Immature natural killer cell (primary cell): Measurements from ENCODE around the gene GPALPP1. TPM values are rescaled to one million over a fixed set of nuclear protein-coding genes. Genes with fewer than 3 reads are reported as not detected.
"Not testable (repeated sequence)": the region's sequence is repeated elsewhere in the genome, so short reads cannot be mapped to it uniquely, and the experiment has no call there.

Experiments used
- DNase-seq, 3 donors: peaks; one replicate each; pipeline ENCODE4 v3.0.0; 2022; ENCODE audit warnings: mixed read lengths in 1 of 3
- H3K27ac Mint-ChIP-seq, 6 donors: one replicate each; pipeline ENCODE4 v1.8.0; 2020; ENCODE audit warnings: mixed read lengths in 6 of 6, mild to moderate bottlenecking in 5 of 6, inconsistent platforms in 4 of 6, moderate library complexity in 3 of 6
- H3K27me3 Mint-ChIP-seq, 3 donors: one replicate each; pipeline ENCODE4 v1.8.0; 2020 to 2021; ENCODE audit warnings: low read depth in 3 of 3, mild to moderate bottlenecking in 3 of 3, mixed read lengths in 3 of 3, moderate library complexity in 3 of 3, inconsistent platforms in 1 of 3
- H3K36me3 Mint-ChIP-seq, 3 donors: one replicate each; pipeline ENCODE4 v1.8.0; 2020; ENCODE audit warnings: mixed read lengths in 3 of 3, inconsistent platforms in 2 of 3, mild to moderate bottlenecking in 2 of 3
- H3K4me1 Mint-ChIP-seq, 2 donors: one replicate each; pipeline ENCODE4 v1.8.0; 2020; ENCODE audit warnings: inconsistent platforms in 2 of 2, mild to moderate bottlenecking in 2 of 2, mixed read lengths in 2 of 2, moderate library complexity in 1 of 2
- H3K4me3 Mint-ChIP-seq, 5 donors: one replicate each; pipeline ENCODE4 v1.8.0; 2020; ENCODE audit warnings: mild to moderate bottlenecking in 5 of 5, mixed read lengths in 5 of 5, inconsistent platforms in 3 of 5, moderate library complexity in 3 of 5
- H3K9me3 Mint-ChIP-seq, 6 donors: one replicate each; pipeline ENCODE4 v1.8.0; 2020; ENCODE audit warnings: mild to moderate bottlenecking in 6 of 6, mixed read lengths in 6 of 6, inconsistent platforms in 4 of 6, moderate library complexity in 3 of 6
- polyA plus RNA-seq, 3 donors: library from polyadenylated mRNA; unstranded; fragments of 300-500 nt; fragmentation: Illumina TruSeq; gene quantifications; one replicate each; pipeline ENCODE4 v1.2.3, GENCODE V29; 2021

GPALPP1 gene
- polyA plus RNA-seq, 3 donors from 2014 or later, result 13.2 to 21.3 (median 15.2) TPM

DNA sequence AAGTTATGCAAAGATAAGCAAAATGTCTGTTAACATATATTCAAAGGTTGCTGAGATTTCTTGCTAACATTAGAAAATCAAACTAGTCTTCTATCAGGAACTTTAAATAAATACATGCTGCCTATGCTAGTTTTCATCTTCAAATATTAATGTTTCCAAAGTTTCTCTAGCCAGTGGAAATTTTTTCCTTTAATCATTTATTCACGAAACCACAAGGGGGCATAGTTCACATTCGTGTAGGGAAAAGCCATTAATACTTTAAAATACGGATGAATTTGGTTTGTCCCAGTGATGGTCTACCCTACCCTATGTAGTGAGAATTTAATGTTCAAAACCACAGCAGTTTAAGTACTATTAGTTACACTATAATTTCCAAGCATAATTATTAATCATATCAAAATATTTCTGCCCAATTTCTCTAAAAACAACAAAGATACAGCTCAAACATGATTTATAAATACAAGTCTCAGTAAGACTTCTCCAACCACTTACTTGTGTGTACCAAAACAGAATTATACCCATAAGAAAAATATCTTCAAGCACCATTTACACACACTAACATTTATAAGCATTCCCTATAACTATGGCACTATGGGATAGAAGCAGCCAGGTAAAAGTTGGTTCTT lies 16.3 kb upstream of the GPALPP1 start:
- H3K4me1 Mint-ChIP-seq, result no peaks in the 10 kb centered on the region
- H3K36me3 Mint-ChIP-seq, result peaks cover 2 to 13% (median 10%) of the 10 kb centered on the region in 3 donors
- no peak overlapping the region for H3K4me3 Mint-ChIP-seq
- H3K27ac Mint-ChIP-seq, result no peak overlapping the region
- no peak for DNase-seq
- H3K27me3 Mint-ChIP-seq, result peaks cover 0 to 2% (median 0%) of the 10 kb centered on the region in 3 donors
- no peaks in the 10 kb centered on the region for H3K9me3 Mint-ChIP-seq

DNA sequence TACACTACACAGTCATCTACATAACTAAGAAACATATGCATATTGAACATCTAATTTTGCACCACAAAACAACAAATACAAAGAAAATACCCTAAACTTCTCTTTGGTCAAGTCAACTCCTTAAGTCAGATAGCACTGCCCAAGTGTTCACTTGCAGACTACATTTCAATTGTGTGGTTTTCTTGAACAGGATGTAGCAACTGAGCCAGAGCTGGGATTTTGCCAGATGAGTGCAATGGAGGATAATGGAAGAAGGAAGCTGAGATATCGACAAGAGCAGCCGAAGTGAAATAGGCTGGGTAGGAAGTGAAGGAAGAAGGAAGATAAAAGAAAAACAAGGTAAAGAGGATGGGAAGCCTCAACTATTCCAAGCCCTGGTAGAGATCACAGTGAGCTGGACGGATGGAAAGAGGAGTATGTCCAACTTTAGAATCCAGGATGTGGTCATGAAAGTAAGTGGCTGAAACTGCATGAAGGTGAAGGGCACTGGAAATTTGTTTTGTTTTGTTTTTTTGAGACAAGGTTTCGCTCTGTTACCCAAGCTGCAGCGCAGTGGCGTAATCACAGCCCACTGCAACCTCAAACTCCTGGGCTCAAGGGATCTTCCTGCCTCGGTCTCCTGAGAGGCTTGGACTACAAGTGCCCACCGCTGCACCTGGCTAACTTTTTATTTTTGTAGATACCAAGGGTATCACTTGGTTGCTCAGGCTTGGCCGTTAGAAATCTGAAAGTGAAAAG lies 15.1 kb upstream of the GPALPP1 start:
- no peaks in the 10 kb centered on the region for H3K9me3 Mint-ChIP-seq
- H3K4me3 Mint-ChIP-seq, result no peak overlapping the region
- no peak overlapping the region for H3K27ac Mint-ChIP-seq
- H3K4me1 Mint-ChIP-seq, result no peaks in the 10 kb centered on the region
- peaks cover 0 to 21% (median 19%) of the 10 kb centered on the region in 3 donors for H3K36me3 Mint-ChIP-seq
- H3K27me3 Mint-ChIP-seq, result no peaks in the 10 kb centered on the region
- no peak for DNase-seq

DNA sequence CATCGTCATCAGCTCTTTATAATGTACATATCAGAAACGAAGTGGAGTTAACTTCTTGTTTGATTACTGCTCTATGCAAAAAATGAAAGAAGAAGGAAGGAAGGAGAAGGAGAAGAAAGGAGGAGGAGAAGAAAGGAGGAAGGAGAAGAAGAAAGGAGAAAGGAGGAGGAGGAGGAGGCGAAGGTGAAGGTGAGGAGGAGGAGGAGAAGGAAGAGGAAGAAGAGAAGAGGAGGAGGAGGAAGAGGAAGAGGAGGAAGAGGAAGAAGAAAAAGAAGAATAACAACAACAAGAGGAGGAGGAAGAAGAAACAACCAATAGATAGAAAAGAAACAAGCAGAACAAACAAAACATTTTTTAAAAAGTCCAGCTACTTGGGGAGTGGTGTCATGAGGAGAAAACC lies 13.1 kb upstream of the GPALPP1 start:
- no peaks in the 10 kb centered on the region for H3K4me1 Mint-ChIP-seq
- H3K36me3 Mint-ChIP-seq, result peaks cover 0 to 25% (median 25%) of the 10 kb centered on the region in 3 donors
- H3K4me3 Mint-ChIP-seq, result no peak overlapping the region

DNA sequence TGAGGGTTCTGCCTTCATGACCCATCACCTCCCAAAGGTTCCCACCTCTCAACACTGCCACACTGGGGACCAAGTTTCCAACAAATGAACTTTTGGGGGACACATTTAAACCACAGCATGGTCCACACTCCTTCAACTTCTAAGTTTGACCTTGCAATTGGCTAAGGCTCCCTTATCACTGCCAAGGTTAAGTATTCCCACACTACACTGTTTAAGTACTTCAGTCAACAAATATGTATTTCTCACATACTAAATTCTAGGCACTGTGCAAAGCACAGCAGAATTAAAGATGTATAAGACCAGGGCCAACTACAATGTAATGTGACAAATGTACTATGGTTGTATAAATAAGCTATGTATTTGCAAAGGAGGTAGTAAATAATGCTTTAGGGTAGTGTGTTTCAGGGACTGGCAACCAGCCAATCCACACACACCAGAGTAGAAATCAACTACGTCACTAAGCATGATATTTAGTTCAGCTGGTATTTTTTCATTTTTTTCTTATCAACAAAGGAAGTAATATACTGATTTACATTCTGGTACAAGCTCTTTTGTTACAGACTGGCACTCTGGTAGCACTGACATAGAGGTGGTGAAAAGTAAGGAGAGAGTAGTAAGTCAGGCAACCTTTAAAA lies 12.3 kb upstream of the GPALPP1 start:
- Mint-ChIP-seq H3K9me3 (no peaks in the 10 kb centered on the region), H3K4me1 (no peaks in the 10 kb centered on the region), H3K27ac (no peak overlapping the region), H3K4me3 (no peak overlapping the region), H3K27me3 (no peaks in the 10 kb centered on the region), H3K36me3 (peaks cover 0 to 25% (median 25%) of the 10 kb centered on the region in 3 donors)
- DNase-seq, result no peak

More for the DNA sequence above, 13.1 kb upstream of the GPALPP1 start:
- no peak overlapping the region for H3K27ac Mint-ChIP-seq
- no peak for DNase-seq
- H3K9me3 Mint-ChIP-seq, result no peaks in the 10 kb centered on the region
- no peaks in the 10 kb centered on the region for H3K27me3 Mint-ChIP-seq

DNA sequence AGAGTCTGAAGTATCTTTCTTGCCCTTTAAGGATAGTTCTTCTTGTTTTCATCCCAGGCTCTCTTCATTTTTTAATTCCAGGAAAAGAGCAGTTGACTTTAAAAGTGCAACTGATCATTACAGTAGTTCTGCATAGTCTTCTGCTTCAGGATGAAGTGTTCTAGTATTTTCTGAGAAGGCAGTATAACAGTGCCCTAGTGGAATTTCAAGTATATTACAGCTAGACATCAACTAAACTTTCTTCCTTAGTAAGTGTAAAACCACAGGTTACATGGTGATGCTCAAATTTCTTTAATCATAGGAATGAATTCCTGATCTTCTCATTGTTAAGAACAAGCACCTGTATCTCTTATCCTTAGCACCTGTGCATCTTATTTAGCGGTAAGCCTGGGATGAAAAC lies 11.0 kb upstream of the GPALPP1 start:
- Mint-ChIP-seq H3K36me3 (peaks cover 0 to 25% (median 25%) of the 10 kb centered on the region in 3 donors), H3K4me1 (no peaks in the 10 kb centered on the region), H3K27ac (no peak overlapping the region), H3K4me3 (no peak overlapping the region), H3K27me3 (no peaks in the 10 kb centered on the region), H3K9me3 (no peaks in the 10 kb centered on the region)
- DNase-seq, result no peak

DNA sequence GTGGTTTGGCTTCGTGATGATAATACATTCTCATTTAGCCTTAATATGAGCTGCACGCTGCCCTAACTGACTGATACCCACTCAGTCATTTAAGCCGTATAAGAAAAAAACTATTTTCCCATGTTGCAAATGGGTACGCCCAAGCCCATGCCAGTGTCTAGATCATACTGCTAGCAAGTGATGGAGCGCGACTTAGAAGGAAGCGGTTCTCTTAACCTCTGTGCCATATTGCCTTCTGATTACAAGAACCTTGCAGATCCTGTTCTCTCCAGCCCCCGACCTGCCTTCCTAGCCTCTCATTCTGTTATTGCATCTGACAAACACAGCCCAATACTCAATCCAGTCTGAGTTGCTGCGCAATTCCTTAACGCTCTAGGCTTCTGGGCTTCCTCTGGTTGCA lies 603 bp downstream of the GPALPP1 start:
- no peak for DNase-seq
- Mint-ChIP-seq H3K4me1 (peaks cover 50 to 71% of the 10 kb centered on the region in 2 donors), H3K4me3 (peak overlapping the region; percentile 99), H3K27me3 (peaks cover 6 to 12% (median 9%) of the 10 kb centered on the region in 3 donors), H3K27ac (peak overlapping the region; percentile 95 to 99 (median 98)), H3K9me3 (no peaks in the 10 kb centered on the region), H3K36me3 (peaks cover 0 to 7% (median 6%) of the 10 kb centered on the region in 3 donors)

DNA sequence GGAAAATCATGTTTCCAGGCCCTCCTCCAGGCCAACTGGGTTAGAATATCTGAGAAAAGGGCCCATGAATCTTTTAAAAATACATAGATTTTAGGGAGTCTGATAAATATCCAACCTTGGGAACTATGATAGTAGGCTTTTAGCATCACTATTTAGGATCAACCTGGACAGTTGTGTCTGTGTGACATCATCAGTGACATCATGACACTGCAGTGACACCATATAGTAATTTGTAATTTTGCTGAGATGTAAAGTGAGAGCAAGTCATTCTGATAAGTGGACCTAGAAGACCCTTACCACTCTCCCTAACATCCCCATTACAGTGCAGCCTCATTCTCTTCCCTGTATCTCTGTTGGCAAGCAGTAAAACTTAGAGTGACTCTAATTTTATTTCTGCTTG lies 14.1 kb downstream of the GPALPP1 start:
- no peak overlapping the region for H3K27ac Mint-ChIP-seq
- peaks cover 14 to 23% (median 17%) of the 10 kb centered on the region in 3 donors for H3K36me3 Mint-ChIP-seq
- H3K27me3 Mint-ChIP-seq, result no peaks in the 10 kb centered on the region
- no peaks in the 10 kb centered on the region for H3K9me3 Mint-ChIP-seq
- H3K4me1 Mint-ChIP-seq, result peaks cover 0 to 5% of the 10 kb centered on the region in 2 donors
- H3K4me3 Mint-ChIP-seq, result no peak overlapping the region
- DNase-seq, result no peak

DNA sequence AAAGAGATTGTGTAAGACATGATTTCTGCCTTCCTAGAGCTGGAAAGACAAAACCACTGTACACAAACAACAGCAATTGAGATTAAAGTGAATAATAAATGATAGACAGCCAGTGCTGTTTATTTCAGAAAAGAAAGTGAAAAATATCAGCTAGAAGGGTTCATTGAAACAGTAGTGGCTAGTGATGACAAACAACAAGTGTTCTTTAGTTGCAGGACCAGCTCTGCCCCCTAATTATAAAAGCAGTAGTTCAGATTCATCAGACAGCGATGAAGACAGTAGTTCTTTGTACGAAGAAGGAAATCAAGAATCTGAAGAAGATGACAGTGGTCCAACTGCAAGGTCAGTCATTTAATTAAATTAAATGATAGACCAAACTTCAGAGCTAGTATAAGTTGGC lies 14.8 kb downstream of the GPALPP1 start:
- Mint-ChIP-seq H3K4me1 (peaks cover 0 to 1% of the 10 kb centered on the region in 2 donors), H3K4me3 (no peak overlapping the region), H3K27ac (no peak overlapping the region), H3K9me3 (no peaks in the 10 kb centered on the region), H3K27me3 (no peaks in the 10 kb centered on the region), H3K36me3 (peaks cover 17 to 26% (median 18%) of the 10 kb centered on the region in 3 donors)
- DNase-seq, result no peak

DNA sequence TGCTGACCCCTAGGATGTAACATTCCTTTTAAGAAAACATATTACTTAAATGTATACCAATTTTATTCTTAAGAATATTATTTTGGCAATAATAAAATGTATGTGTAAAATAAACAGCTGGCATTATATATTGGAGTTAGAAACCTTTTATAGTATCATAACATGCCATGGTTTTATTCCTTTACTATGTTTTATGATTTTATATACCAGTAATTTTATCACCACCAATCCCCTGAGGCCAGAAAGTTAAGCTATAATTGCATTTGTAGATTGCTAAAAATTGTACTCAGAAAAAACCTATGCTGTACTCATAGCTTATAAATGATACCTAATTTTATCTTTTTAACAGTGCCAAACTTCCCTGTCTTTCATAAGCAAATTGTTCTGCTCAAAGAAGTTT lies 17.9 kb downstream of the GPALPP1 start:
- Mint-ChIP-seq H3K9me3 (no peaks in the 10 kb centered on the region), H3K4me1 (peaks cover 0 to 9% of the 10 kb centered on the region in 2 donors), H3K4me3 (no peak overlapping the region), H3K27me3 (no peaks in the 10 kb centered on the region), H3K36me3 (peaks cover 28 to 34% (median 31%) of the 10 kb centered on the region in 3 donors), H3K27ac (no peak overlapping the region)
- no peak for DNase-seq

DNA sequence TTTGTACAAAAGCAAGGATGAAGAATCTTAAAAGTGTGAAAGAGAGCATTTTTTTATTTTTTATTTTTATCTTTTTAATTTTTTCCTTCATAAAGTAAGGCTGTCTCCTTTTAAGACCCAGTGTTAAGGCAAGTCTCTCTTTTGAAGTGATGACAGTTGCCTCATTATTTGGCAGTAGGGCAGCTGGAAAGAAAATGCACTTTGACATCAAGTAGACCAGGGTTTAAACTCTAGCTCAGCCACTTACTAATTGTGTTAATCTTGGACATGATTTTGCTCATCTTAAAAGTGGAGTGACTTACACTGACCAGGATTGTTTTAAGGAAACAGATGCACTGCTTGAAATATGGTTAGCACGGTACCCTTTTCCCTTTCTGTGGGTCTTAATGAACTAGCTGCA lies 18.5 kb downstream of the GPALPP1 start:
- no peaks in the 10 kb centered on the region for H3K27me3 Mint-ChIP-seq
- peaks cover 0 to 9% of the 10 kb centered on the region in 2 donors for H3K4me1 Mint-ChIP-seq
- H3K9me3 Mint-ChIP-seq, result no peaks in the 10 kb centered on the region
- H3K27ac Mint-ChIP-seq, result no peak overlapping the region
- H3K36me3 Mint-ChIP-seq, result peaks cover 23 to 32% (median 25%) of the 10 kb centered on the region in 3 donors
- DNase-seq, result no peak
- H3K4me3 Mint-ChIP-seq, result no peak overlapping the region

DNA sequence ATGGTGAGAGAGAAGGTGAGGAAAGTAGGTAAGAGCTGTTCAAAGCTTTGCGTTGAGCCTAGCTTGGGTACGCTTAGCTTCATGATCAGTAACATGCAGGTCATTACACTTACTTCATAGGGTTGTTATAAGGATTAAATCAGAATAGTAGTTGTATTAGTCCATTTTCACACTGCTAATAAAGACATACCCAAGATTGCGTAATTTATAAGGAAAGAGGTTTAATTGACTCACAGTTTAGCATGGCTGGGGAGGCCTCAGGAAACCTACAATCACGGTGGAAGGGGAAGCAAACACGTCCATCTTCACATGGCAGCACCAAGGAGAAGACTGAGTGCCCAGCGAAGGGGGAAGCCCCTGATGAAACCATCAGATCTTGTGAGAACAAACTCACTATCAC lies 21.9 kb downstream of the GPALPP1 start:
- Mint-ChIP-seq H3K27me3 (no peaks in the 10 kb centered on the region), H3K4me3 (no peak overlapping the region), H3K27ac (no peak overlapping the region), H3K36me3 (peaks cover 27 to 38% (median 34%) of the 10 kb centered on the region in 3 donors), H3K4me1 (peaks cover 0 to 9% of the 10 kb centered on the region in 2 donors), H3K9me3 (no peaks in the 10 kb centered on the region)
- DNase-seq, result no peak

DNA sequence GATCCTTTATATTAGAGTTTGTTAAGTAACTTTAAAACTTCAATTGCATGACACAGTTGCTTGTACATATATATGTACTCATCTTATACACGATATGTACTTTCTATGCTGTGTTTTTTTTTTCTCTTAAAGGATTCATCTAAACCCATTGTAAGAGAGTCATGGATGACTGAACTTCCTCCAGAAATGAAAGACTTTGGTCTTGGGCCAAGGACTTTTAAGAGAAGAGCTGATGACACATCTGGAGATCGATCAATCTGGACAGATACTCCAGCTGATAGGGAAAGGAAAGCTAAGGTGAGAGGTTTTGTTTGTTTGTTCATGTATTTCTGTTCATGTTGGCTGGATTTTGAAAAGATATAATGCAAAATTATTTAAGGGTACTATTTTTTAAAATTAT lies 26.0 kb downstream of the GPALPP1 start:
- peaks cover 0 to under 1% of the 10 kb centered on the region in 2 donors for H3K4me1 Mint-ChIP-seq
- no peak overlapping the region for H3K27ac Mint-ChIP-seq
- H3K4me3 Mint-ChIP-seq, result no peak overlapping the region
- no peak for DNase-seq
- no peaks in the 10 kb centered on the region for H3K9me3 Mint-ChIP-seq
- H3K36me3 Mint-ChIP-seq, result peaks cover 21 to 30% (median 25%) of the 10 kb centered on the region in 3 donors
- no peaks in the 10 kb centered on the region for H3K27me3 Mint-ChIP-seq

DNA sequence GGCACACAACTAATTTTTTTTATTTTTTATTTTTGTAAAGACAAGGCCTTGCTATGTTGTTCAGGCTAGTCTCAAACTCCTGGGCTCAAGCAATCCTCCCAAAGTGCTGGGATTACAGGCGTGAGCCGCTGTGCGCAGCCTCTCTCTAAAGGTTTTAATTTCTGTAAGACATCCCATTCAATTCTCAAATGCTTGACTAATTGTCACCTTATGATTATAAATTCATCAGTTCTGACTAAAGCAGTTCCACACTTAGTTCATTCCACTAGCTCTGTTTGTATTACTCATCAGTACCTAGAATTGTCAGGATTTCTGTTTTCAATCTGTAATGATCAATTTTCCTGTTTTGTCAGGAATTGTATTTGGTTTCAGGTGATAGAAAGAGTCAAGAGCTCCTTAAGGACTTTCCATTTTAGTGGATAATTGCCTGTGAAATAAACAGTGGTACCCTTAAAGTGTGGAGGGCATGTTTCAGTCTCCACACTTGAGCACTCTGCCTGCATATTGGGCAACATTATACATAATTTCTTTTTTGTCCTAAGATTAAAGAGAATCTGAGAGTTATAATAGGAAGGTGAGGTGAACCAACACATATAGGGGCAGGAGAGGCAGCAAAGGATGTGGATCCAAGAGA lies 27.6 kb downstream of the GPALPP1 start:
- Mint-ChIP-seq H3K9me3 (no peaks in the 10 kb centered on the region), H3K27ac (no peak overlapping the region), H3K4me3 (no peak overlapping the region), H3K36me3 (peaks cover 19 to 39% (median 22%) of the 10 kb centered on the region in 3 donors), H3K27me3 (no peaks in the 10 kb centered on the region), H3K4me1 (no peaks in the 10 kb centered on the region)
- no peak for DNase-seq

DNA sequence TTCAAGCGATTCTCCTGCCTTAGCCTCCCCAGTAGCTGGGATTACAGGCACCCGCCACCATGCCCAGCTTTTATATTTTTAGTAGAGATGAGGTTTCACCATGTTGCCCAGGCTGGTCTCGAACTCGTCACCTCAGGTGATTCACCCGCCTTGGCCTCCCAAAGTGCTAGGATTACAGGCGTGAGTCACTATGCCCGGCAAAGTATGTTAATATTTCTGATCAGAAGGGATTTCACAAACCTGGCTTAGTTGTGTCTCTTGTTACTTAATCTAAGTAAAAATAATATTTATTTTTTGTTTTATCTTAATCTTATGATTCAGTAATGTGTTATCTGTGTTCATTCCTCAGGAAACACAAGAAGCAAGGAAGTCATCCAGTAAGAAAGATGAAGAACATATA lies 30.6 kb downstream of the GPALPP1 start:
- peaks cover 23 to 42% (median 30%) of the 10 kb centered on the region in 3 donors for H3K36me3 Mint-ChIP-seq
- H3K9me3 Mint-ChIP-seq, H3K27me3 Mint-ChIP-seq, H3K4me3 Mint-ChIP-seq, H3K27ac Mint-ChIP-seq, H3K4me1 Mint-ChIP-seq, DNase-seq: not testable (repeated sequence)
